Subcutaneous abdominal adipose tissue (tissue), 5 donors: ENCODE measurements around the gene MALRD1.
"Not testable (repeated sequence)": the region's sequence is repeated elsewhere in the genome, so short reads cannot be mapped to it uniquely, and the experiment has no call there.

Source experiments
- H3K27ac ChIP-seq: one replicate; pipeline ENCODE4 v1.7.0; 2013; ENCODE audit warnings: low read depth, mild to moderate bottlenecking, inconsistent platforms, low read length, moderate library complexity
- H3K27me3 ChIP-seq, 5 donors: one replicate each; pipeline ENCODE4 v1.7.0; 2013; ENCODE audit warnings: low read length in 5 of 5, inconsistent platforms in 1 of 5; ENCODE audit not compliant: control insufficient read depth in 5 of 5, insufficient read depth in 4 of 5
- H3K36me3 ChIP-seq, 5 donors: one replicate each; pipeline ENCODE4 v1.7.0; 2013; ENCODE audit warnings: low read length in 5 of 5; ENCODE audit not compliant: control insufficient read depth in 5 of 5, insufficient read depth in 5 of 5
- H3K4me1 ChIP-seq, 5 donors: one replicate each; pipeline ENCODE4 v1.7.0; 2013; ENCODE audit warnings: low read length in 5 of 5, mild to moderate bottlenecking in 3 of 5, moderate library complexity in 1 of 5; ENCODE audit not compliant: control insufficient read depth in 5 of 5, insufficient read depth in 5 of 5
- H3K4me3 ChIP-seq, 5 donors: one replicate each; pipeline ENCODE4 v1.7.0; 2013; ENCODE audit warnings: low read length in 5 of 5, low read depth in 1 of 5
- H3K9ac ChIP-seq, 5 donors: one replicate each; pipeline ENCODE4 v1.7.0; 2013; ENCODE audit warnings: low read length in 5 of 5, mild to moderate bottlenecking in 4 of 5, moderate library complexity in 3 of 5
- H3K9me3 ChIP-seq, 5 donors: one replicate each; pipeline ENCODE4 v1.7.0; 2013; ENCODE audit warnings: low read length in 5 of 5; ENCODE audit not compliant: control insufficient read depth in 5 of 5
- donor health status: healthy.
- donor health status: healthy.
- donor health status: healthy.
- donor health status: healthy.
- donor health status: healthy.

The MALRD1 gene

GRCh38 chr10:19742144-19742543 is 693.5 kb downstream of the MALRD1 start:
- not testable (repeated sequence) for H3K27ac ChIP-seq, H3K36me3 ChIP-seq, H3K4me1 ChIP-seq, H3K9ac ChIP-seq, H3K9me3 ChIP-seq, H3K4me3 ChIP-seq, H3K27me3 ChIP-seq

DNA sequence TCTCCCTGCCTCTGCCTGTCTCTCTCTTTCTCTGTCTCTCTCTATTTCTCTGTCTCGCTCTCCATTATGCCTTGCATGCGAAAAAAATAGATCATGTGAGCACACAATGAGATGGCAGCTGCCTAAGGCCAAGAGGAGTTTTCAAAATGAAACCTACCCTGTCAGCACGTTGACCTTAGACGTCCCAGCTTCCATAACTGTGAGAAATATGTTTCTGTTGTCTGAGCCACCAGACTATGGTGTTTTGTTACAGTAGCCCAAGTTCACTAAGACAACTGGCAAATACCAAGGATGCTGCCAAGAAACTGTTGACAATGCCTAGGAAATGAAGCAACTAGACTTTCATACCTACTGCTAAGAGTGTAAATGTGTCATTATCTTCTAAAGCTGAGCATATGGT is 697.1 kb downstream of the MALRD1 start:
- Histone ChIP-seq H3K9me3 (peaks cover 0 to 4% (median 0%) of the 10 kb centered on the region in 5 donors), H3K9ac (no peak overlapping the region), H3K4me1 (no peaks in the 10 kb centered on the region), H3K36me3 (no peaks in the 10 kb centered on the region), H3K4me3 (no peak overlapping the region), H3K27me3 (no peaks in the 10 kb centered on the region), H3K27ac (no peak overlapping the region)

DNA sequence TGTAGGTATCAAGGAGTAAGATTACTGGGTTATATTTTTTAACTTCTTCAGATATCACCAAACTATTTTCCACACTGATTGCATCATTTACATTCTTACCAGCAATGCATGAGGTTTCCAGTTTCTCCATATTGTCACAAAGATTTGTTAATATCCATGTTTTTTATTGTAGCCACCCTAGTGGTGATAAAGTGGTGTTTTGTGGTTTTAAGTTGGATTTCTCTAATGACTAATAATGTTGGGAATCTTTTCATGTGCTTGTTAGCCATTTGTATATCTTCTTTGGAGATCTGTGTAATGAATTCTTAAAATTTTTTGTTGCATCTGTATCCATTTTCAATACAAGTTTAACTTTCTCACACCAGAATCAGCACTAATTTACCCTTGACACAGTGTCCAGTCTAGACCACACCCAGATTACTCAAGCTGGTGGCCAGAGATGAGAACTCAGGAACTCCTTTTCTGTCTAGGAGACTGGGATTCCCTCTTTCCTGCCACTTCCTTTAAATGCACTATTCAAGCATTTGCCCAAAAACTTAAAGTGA is 700.7 kb downstream of the MALRD1 start:
- Histone ChIP-seq H3K36me3 (no peaks in the 10 kb centered on the region), H3K4me3 (no peak overlapping the region), H3K9me3 (peaks cover 0 to 4% (median 0%) of the 10 kb centered on the region in 5 donors), H3K4me1 (no peaks in the 10 kb centered on the region), H3K27ac (no peak overlapping the region), H3K9ac (no peak overlapping the region), H3K27me3 (no peaks in the 10 kb centered on the region)

DNA sequence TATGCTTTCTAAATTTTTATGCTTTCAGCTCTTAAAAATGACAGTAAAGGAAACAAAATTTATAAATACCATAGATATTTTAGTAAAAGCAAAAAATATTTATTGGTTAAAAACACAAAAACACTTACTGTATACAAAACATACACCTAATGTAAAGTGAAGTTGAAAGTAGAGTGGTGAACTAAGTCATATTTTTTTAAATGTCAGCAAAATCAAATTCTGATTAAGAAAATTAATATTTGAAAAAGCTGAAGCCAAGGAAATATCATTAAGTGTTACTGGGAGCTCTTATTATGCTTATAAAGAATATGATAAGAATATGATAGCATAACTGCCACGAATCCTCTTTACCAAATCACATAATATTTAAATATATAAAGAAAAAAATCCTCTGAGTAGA is 702.4 kb downstream of the MALRD1 start:
- no peaks in the 10 kb centered on the region for H3K36me3 ChIP-seq
- H3K9me3 ChIP-seq = peaks cover 0 to 4% (median 0%) of the 10 kb centered on the region in 5 donors
- no peak overlapping the region for H3K9ac ChIP-seq
- H3K27ac ChIP-seq = no peak overlapping the region
- H3K4me1 ChIP-seq = no peaks in the 10 kb centered on the region
- no peaks in the 10 kb centered on the region for H3K27me3 ChIP-seq
- H3K4me3 ChIP-seq = no peak overlapping the region

DNA sequence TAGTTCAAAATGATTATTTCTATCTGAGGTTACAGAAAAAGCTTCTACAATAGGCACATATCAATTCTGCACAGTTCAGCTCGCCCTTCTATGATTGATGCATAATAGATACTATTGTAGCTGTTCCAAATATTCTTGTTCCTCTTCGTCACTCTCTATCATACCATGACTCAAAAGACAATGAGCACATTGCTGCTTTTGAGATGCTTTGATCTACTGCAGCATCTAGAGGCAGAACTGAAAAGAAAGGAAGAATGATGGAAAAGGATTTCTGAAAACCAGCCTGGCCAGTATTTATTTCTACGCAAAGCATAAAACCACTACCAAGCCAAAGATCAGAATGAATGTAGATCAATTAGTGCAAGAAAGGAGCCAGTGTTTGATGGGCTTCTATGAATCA is 708.3 kb downstream of the MALRD1 start:
- Histone ChIP-seq H3K4me3 (no peak overlapping the region), H3K9ac (no peak overlapping the region), H3K27me3 (no peaks in the 10 kb centered on the region), H3K4me1 (no peaks in the 10 kb centered on the region), H3K36me3 (no peaks in the 10 kb centered on the region), H3K27ac (no peak overlapping the region), H3K9me3 (no peaks in the 10 kb centered on the region)

DNA sequence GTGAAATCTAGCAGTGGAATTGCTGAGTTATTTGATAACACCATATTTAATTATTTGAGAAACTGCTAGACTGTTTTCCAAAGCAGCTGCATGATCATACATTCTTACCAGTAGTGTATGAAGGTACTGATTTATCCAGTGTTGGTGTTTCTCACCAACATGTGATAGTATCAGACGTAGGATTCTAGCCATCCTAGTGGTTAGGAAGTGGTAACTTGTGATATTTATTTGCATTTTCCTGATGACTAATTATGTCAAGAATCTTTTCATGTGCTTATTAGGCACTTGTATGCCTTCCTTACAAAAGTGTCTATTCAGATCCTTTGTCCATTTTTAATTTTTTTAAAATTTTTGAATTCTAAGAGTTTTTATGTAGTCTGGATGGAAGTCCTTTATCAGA is 713.4 kb downstream of the MALRD1 start:
- H3K9ac ChIP-seq = no peak overlapping the region
- H3K27me3 ChIP-seq = no peaks in the 10 kb centered on the region
- no peak overlapping the region for H3K4me3 ChIP-seq
- no peaks in the 10 kb centered on the region for H3K9me3 ChIP-seq
- H3K36me3 ChIP-seq = no peaks in the 10 kb centered on the region
- no peak overlapping the region for H3K27ac ChIP-seq
- H3K4me1 ChIP-seq = no peaks in the 10 kb centered on the region

DNA sequence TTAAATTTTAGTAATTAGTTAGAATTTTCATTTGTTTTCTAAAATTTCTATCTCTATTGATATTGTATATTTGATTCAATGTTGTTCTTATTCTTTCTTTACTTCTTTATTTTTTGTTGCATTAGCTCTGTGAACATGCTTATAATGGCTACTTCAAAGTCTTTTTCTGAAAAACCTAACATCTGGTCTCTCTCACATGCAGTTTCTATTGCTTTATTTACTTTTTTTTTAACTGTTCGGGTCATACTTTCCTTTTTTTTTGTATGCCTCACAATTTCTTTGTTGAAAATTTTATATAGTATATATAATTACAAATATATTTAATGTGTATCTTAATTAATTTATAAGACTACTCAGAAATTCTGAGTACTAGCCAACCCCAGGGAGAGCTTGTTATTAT is 715.5 kb downstream of the MALRD1 start:
- Histone ChIP-seq H3K27me3 (no peaks in the 10 kb centered on the region), H3K9ac (no peak overlapping the region), H3K36me3 (no peaks in the 10 kb centered on the region)

DNA sequence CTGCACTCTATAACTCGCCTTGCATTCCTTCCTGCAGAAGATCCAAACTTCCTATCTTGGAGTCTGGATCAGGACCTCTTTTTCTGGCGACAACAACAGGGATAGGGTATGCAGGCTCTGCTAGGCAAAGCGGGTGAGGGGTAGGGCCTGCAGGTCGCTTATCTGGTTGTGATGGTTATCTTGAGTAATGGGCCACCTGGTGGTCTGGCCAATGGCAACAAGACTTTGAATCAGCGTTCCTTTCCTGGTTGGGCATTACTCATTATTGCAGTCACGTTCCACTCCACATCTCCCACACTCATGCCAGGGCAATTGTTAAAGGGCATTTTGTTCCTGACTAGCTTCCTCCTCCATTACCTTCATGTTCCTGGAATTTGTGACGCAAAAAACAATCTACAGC is 719.3 kb downstream of the MALRD1 start:
- H3K27me3 ChIP-seq = no peaks in the 10 kb centered on the region
- no peak overlapping the region for H3K27ac ChIP-seq
- no peaks in the 10 kb centered on the region for H3K9me3 ChIP-seq
- H3K9ac ChIP-seq = no peak overlapping the region
- no peaks in the 10 kb centered on the region for H3K36me3 ChIP-seq
- H3K4me1 ChIP-seq = peaks cover 0 to 2% (median 0%) of the 10 kb centered on the region in 5 donors
- no peak overlapping the region for H3K4me3 ChIP-seq

More for the DNA sequence above, 715.5 kb downstream of the MALRD1 start:
- H3K4me1 ChIP-seq = no peaks in the 10 kb centered on the region
- no peak overlapping the region for H3K4me3 ChIP-seq
- H3K27ac ChIP-seq = no peak overlapping the region
- no peaks in the 10 kb centered on the region for H3K9me3 ChIP-seq

- not testable (repeated sequence) for H3K27me3 ChIP-seq, H3K36me3 ChIP-seq, H3K9me3 ChIP-seq, H3K4me1 ChIP-seq, H3K9ac ChIP-seq, H3K4me3 ChIP-seq, H3K27ac ChIP-seq
Observed at GRCh38 chr10:19769826-19770225, 721.2 kb downstream of the MALRD1 start.

- H3K9ac ChIP-seq = no peak overlapping the region
- no peaks in the 10 kb centered on the region for H3K27me3 ChIP-seq
- no peaks in the 10 kb centered on the region for H3K9me3 ChIP-seq
- no peaks in the 10 kb centered on the region for H3K36me3 ChIP-seq
- H3K4me3 ChIP-seq = no peak overlapping the region
- peaks cover 0 to 2% (median 0%) of the 10 kb centered on the region in 5 donors for H3K4me1 ChIP-seq
- no peak overlapping the region for H3K27ac ChIP-seq
Observed at GRCh38 chr10:19772972-19773371, 724.4 kb downstream of the MALRD1 start.

DNA sequence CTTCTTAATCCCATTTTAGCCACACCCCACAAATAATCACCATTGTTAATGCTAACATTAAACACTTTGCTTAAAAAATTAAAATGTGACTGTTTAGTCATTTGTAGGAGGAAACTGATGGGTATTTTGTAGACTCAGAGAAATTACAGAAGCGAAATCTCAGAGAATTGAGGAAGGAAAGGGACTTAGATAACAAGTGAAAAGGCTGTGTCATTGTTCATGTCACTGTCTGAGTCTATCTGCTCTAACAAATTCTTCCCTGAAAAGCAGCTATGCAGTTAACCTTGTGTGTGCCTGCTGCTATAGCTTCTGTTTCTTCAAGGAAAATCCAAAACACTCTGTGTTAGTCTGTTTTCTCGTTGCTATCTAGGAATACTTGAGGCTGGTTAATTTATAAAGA is 726.7 kb downstream of the MALRD1 start:
- Histone ChIP-seq H3K4me3 (no peak overlapping the region), H3K9ac (no peak overlapping the region), H3K9me3 (no peaks in the 10 kb centered on the region), H3K36me3 (no peaks in the 10 kb centered on the region), H3K4me1 (no peaks in the 10 kb centered on the region), H3K27me3 (no peaks in the 10 kb centered on the region), H3K27ac (no peak overlapping the region)
